Subcutaneous adipose tissue (tissue), 4 donors: ENCODE measurements around the gene PIK3C3. TPM values are rescaled to one million over a fixed set of nuclear protein-coding genes. Genes with fewer than 3 reads are reported as not detected.

Experiments
- total RNA-seq, 4 donors: library from RNA; depleted of rRNA; stranded (reverse); fragments of >200 nt; gene quantifications; one replicate each; pipeline ENCODE4 v1.1.0, GENCODE V29; 2016
- TF ChIP-seq, protein P1 (sequence below): fragments of 450-650 bp; IDR thresholded peaks from one replicate; pipeline ENCODE4 v1.5.1; 2016; ENCODE audit warnings: low read depth, mild to moderate bottlenecking, control low read depth, antibody characterized with exemption, moderate library complexity

Gene PIK3C3
- 10 to 100 TPM; 41.1 to 60.1 (median 47.6) TPM for total RNA-seq

- TF ChIP-seq, protein P1, sequence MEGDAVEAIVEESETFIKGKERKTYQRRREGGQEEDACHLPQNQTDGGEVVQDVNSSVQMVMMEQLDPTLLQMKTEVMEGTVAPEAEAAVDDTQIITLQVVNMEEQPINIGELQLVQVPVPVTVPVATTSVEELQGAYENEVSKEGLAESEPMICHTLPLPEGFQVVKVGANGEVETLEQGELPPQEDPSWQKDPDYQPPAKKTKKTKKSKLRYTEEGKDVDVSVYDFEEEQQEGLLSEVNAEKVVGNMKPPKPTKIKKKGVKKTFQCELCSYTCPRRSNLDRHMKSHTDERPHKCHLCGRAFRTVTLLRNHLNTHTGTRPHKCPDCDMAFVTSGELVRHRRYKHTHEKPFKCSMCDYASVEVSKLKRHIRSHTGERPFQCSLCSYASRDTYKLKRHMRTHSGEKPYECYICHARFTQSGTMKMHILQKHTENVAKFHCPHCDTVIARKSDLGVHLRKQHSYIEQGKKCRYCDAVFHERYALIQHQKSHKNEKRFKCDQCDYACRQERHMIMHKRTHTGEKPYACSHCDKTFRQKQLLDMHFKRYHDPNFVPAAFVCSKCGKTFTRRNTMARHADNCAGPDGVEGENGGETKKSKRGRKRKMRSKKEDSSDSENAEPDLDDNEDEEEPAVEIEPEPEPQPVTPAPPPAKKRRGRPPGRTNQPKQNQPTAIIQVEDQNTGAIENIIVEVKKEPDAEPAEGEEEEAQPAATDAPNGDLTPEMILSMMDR: no peak
Measured at GRCh38 chr18:41954827-41955613, at the start of gene PIK3C3. Gene PIK3C3, plus strand, starts transcription at chr18:41955234. Its CDS starts 58 bp downstream, at chr18:41955292.

GRCh38 chr18:41905786-41906527, 49.1 kb upstream of the PIK3C3 start:
- TF ChIP-seq, protein P1: no peak

DNA sequence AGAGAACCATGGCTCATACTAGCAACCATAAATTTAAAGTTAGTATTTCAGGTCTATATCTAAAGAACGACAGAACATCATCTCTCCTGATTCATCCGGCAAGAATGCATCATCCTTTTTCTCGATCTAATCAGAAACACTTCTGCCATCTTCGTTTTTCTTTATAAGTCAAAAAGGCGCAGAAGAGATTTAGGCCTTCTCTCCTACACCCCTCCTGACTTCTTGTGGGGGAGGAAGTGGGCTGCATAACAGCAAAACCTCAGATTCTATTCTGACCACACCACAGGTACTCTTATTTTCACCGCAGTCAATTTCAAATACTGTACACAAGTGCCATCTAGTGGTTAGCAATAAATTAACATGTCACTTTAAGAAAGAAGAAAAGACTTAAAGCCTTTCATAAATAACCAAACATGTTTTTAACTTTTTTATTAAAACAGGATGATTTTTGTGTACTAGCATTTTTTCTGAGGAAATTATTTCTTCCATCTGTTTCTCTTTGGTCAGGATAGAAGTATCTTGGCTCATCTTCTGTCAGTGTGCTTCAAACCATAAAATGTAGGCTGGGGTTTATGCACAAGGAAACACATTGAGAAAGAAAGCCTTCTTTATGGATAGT, 48.4 kb upstream of the PIK3C3 start:
- TF ChIP-seq, protein P1: no peak

DNA sequence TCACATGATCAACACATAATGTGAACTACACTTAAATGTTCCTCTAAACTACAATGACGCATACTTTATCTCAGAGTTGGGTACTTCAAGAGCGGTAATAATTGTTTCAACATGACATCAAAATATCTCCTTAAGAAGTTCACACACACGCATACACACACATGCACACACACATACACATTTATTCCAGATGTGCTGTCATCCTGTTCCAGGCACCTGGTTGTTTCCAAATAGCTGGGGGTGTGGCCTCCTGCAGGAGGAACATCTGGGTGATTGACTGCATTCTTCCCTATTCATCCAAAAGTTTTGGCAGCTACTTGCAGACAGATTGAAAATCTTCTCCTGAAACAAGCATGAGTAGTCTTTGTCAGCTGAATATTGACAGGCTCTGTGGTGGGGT, 37.9 kb upstream of the PIK3C3 start:
- TF ChIP-seq, protein P1: no peak

DNA sequence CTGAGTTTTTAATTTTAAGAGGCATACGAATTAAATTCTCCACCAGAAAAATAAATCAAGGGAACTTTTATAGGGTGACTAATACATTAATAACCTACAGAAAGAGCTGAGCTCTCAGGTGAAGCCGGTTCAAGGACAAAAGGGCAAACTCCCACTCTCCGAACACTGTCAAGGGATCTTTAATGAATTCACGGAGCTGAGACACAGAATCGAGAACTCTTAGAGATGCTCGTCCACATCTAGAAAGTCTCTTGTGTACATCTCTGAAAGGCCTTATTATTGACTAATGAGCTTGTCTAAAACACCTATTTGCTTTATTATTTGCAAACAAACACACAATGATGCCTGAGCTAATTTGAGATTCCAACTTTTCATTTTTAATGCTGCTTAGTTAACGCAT, 33.3 kb upstream of the PIK3C3 start:
- TF ChIP-seq, protein P1: no peak

GRCh38 chr18:41922176-41922575, 32.9 kb upstream of the PIK3C3 start:
- TF ChIP-seq, protein P1: no peak

GRCh38 chr18:41922841-41923240, 32.2 kb upstream of the PIK3C3 start:
- TF ChIP-seq, protein P1: no peak
